HEK293T (cell line): ENCODE results near the gene TSR2.

ENCODE experiments used
- ARNT ChIP-seq: fragments of 450-650 bp; IDR thresholded peaks from 2 replicates; pipeline ENCODE4 v1.6.1; 2017; ENCODE audit warnings: mild to moderate bottlenecking
- BHLHE40 ChIP-seq: fragments of 450-650 bp; IDR thresholded peaks from 2 replicates; pipeline ENCODE4 v1.6.1; 2016; ENCODE audit warnings: mild to moderate bottlenecking, moderate library complexity, borderline replicate concordance
- CTBP1 ChIP-seq: fragments of 450-650 bp; IDR thresholded peaks from 2 replicates; pipeline ENCODE4 v1.6.1; 2016; ENCODE audit warnings: borderline replicate concordance
- ELF4 ChIP-seq: fragments of 450-650 bp; IDR thresholded peaks from 2 replicates; pipeline ENCODE4 v1.6.1; 2017; ENCODE audit warnings: antibody characterized with exemption
- FOXA1 ChIP-seq: fragments of 450-650 bp; IDR thresholded peaks from 2 replicates; pipeline ENCODE4 v1.6.1; 2016; ENCODE audit warnings: mild to moderate bottlenecking
- FOXK2 ChIP-seq: fragments of 450-650 bp; IDR thresholded peaks from 2 replicates; pipeline ENCODE4 v1.6.1; 2016; ENCODE audit warnings: mild to moderate bottlenecking
- FOXM1 ChIP-seq: fragments of 450-650 bp; IDR thresholded peaks from 2 replicates; pipeline ENCODE4 v1.6.1; 2017; ENCODE audit warnings: mild to moderate bottlenecking, borderline replicate concordance
- HDGF ChIP-seq: fragments of 450-650 bp; IDR thresholded peaks from 2 replicates; pipeline ENCODE4 v1.6.1; 2017; ENCODE audit warnings: antibody characterized with exemption, borderline replicate concordance
- NFRKB ChIP-seq: fragments of 450-650 bp; IDR thresholded peaks from 2 replicates; pipeline ENCODE4 v1.6.1; 2016; ENCODE audit warnings: mild to moderate bottlenecking, moderate library complexity
- PKNOX1 ChIP-seq: fragments of 450-650 bp; IDR thresholded peaks from 2 replicates; pipeline ENCODE4 v1.6.1; 2016
- SP1 ChIP-seq: fragments of 450-650 bp; IDR thresholded peaks from 2 replicates; pipeline ENCODE4 v1.6.1; 2017
- SUZ12 ChIP-seq: fragments of 450-650 bp; IDR thresholded peaks from 2 replicates; pipeline ENCODE4 v1.6.1; 2016; ENCODE audit warnings: mild to moderate bottlenecking
- TARDBP ChIP-seq: fragments of 450-650 bp; IDR thresholded peaks from 2 replicates; pipeline ENCODE4 v1.6.1; 2016
- ZNF384 ChIP-seq: fragments of 450-650 bp; IDR thresholded peaks from 2 replicates; pipeline ENCODE4 v1.6.1; 2016

- TF ChIP-seq TARDBP, result no peak
- no peak for TF ChIP-seq ELF4
- no peak for TF ChIP-seq ARNT
- no peak for TF ChIP-seq NFRKB
- no peak for TF ChIP-seq ZNF384
- TF ChIP-seq SP1, result no peak
- TF ChIP-seq BHLHE40, result no peak
- no peak for TF ChIP-seq HDGF
- no peak for TF ChIP-seq FOXM1
- no peak for TF ChIP-seq FOXA1
- no peak for TF ChIP-seq SUZ12
- TF ChIP-seq FOXK2, result no peak
- TF ChIP-seq CTBP1, result no peak
- no peak for TF ChIP-seq PKNOX1
Measured at GRCh38 chrX:54435121-54435520, 5.1 kb upstream of the TSR2 start.
